SK-N-SH (cell line): ENCODE measurements around the gene ARL1. TPM values are rescaled to one million over a fixed set of nuclear protein-coding genes. Genes with fewer than 3 reads are reported as not detected.

Experiments
- CHD2 ChIP-seq: fragments of 150-350 bp; IDR thresholded peaks from 2 replicates; pipeline ENCODE4 v1.6.1; 2018; ENCODE audit warnings: low read length; ENCODE audit not compliant: partially characterized antibody
- ELF1 ChIP-seq: IDR thresholded peaks from 2 replicates; pipeline ENCODE4 v1.4.0; 2012
- RCOR1 ChIP-seq: fragments of 150-350 bp; IDR thresholded peaks from 2 replicates; pipeline ENCODE4 v1.6.1; 2017; ENCODE audit warnings: antibody characterized with exemption, low read length
- TEAD4 ChIP-seq: IDR thresholded peaks from 2 replicates; pipeline ENCODE4 v1.4.0; 2012; ENCODE audit warnings: mild to moderate bottlenecking, borderline replicate concordance; ENCODE audit not compliant: insufficient read depth
- polyA plus RNA-seq, 3 experiments: library from polyadenylated mRNA; depleted of rRNA; stranded (reverse); fragments of >200 nt; gene quantifications; 2 replicates each; pipeline ENCODE4 v1.2.3, GENCODE V29; 2012
- small RNA-seq, 7 experiments: library from RNA; depleted of rRNA; stranded (forward); fragments of <200 nt; gene quantifications; one replicate each; pipeline ENCODE3, GENCODE V24; 2012

The ARL1 gene
- polyA plus RNA-seq, 1 of the 3 experiments (the other 2 are of a cell fraction) = 50.2 TPM

DNA sequence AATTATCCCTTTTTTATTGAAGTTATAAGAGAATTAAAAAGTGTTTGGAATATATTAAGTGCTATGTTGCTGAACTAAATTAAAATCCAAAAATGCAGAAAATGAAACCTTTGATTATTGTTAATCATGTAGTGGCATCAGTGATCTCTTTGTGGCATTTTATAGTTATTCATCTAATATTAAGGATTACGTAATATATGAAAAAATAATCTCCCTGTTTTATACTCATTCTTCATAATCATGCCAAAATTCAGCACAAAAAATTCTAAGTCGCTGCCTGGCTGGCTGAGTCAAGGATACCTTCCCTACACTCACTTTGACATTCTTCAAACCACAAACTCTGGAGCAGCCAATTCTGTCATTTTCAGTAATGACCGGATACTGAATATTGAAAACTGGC, 63.7 kb downstream of the ARL1 start (continued):
- TF ChIP-seq RCOR1 (no peak), TEAD4 (no peak), ELF1 (no peak), CHD2 (no peak)

Small RNA genes within 50 kb of the gene (small RNA-seq; reads per million reads assigned to genes)
- gene RF00019 = 0 reads per million in 7 experiments
- gene RNU6-1068P = 0 reads per million in 7 experiments
- 0 to 1.1 (median 0) reads per million in 7 experiments for gene RPS27P23

Other genes with a start within 250 kb of the ARL1 start
- not detected in 2 replicates for gene SLC5A8, start 197.5 kb downstream of the ARL1 start, polyA plus RNA-seq (2012; rRNA removed)
- 5.7 and 7.3 TPM in 2 replicates for gene UTP20, start 127.7 kb downstream of the ARL1 start, polyA plus RNA-seq (2012; rRNA removed)
- gene SPIC, start 67.6 kb upstream of the ARL1 start, polyA plus RNA-seq (2012; rRNA removed) = not detected in 2 replicates
- gene MYBPC1, start 187.2 kb upstream of the ARL1 start, polyA plus RNA-seq (2012; rRNA removed) = not detected in 2 replicates